HepG2 (cell line): ENCODE measurements around the gene ZBTB46. TPM values are rescaled to one million over a fixed set of nuclear protein-coding genes. Genes with fewer than 3 reads are reported as not detected.

Experiments
- SNAPC5 ChIP-seq: sonication (generic); formaldehyde crosslinking; IDR thresholded peaks from 2 replicates; pipeline ENCODE4 v1.8.1; 2023; ENCODE audit warnings: mild to moderate bottlenecking, missing genetic modification reagents, borderline replicate concordance
- ZNF768 ChIP-seq: sonication (generic); formaldehyde crosslinking; IDR thresholded peaks from 2 replicates; pipeline ENCODE4 v1.4.0; 2020; ENCODE audit warnings: missing genetic modification reagents
- polyA plus RNA-seq, 8 experiments: library from polyadenylated mRNA; depleted of rRNA in 3 of 8; stranded (reverse) in 7 of 8; unstranded in 1 of 8; fragments of >200 nt; fragmentation: Illumina TruSeq in 4 of 8; extraction: Trizol in 4 of 8; gene quantifications; 2 replicates each; pipeline versions ENCODE4 v1.2.1 to v1.2.3, GENCODE V29; 2011 to 2016; ENCODE audit warnings: low read depth in 4 of 8, missing spikeins in 1 of 8, mixed read lengths in 1 of 8; ENCODE audit not compliant: insufficient read depth in 1 of 8
- total RNA-seq, 5 experiments: library from RNA; depleted of rRNA; stranded (reverse); fragments of >200 nt; fragmentation: Illumina TruSeq; extraction: Trizol; gene quantifications; 2 replicates each; pipeline ENCODE4 v1.2.3, GENCODE V29; 2016; ENCODE audit warnings: low read depth in 1 of 5
- TF ChIP-seq, protein P1 (sequence below): sonication (generic); formaldehyde crosslinking; conservative IDR thresholded peaks from 2 replicates; pipeline ENCODE4 v1.4.0; 2020; ENCODE audit warnings: mild to moderate bottlenecking, missing genetic modification reagents, moderate library complexity
- TF ChIP-seq, protein P2 (sequence below): IDR thresholded peaks from 2 replicates; pipeline ENCODE4 v1.6.1; 2012; ENCODE audit warnings: low read depth, low read length, improper control_type of control experiment
- TF ChIP-seq, protein P3 (sequence below): sonication (generic); formaldehyde crosslinking; IDR thresholded peaks from 2 replicates; pipeline ENCODE4 v1.8.0; 2022; ENCODE audit warnings: missing genetic modification reagents, mild to moderate bottlenecking, moderate library complexity, borderline replicate concordance

The ZBTB46 gene
- total and polyA plus RNA-seq, 2 of the 13 experiments (the other 11 are each of a cell fraction or from before 2014, with no cell fraction given), result 1.6 to 13.5 TPM

DNA sequence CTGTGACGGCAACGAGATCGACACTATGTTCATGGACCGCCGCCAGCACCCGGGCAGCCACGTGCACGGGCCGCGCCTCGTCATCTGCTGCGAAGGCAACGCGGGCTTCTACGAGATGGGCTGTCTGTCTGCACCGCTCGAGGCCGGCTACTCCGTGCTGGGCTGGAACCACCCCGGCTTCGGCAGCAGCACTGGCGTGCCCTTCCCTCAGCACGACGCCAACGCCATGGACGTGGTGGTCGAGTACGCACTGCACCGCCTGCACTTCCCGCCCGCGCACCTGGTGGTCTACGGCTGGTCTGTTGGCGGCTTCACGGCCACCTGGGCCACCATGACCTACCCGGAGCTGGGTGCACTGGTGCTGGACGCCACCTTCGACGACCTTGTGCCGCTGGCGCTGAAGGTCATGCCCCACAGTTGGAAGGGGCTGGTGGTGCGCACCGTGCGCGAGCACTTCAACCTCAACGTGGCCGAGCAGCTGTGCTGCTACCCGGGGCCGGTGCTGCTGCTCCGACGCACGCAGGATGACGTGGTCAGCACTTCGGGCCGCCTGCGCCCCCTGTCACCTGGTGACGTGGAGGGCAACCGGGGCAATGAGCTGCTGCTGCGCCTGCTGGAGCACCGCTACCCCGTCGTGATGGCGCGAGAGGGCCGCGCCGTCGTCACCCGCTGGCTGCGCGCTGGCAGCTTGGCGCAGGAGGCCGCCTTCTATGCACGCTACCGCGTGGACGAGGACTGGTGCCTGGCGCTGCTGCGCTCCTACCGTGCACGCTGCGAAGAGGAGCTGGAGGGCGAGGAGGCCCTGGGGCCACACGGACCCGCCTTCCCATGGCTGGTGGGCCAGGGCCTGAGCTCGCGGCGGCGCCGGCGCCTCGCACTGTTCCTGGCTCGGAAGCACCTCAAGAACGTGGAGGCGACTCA lies 31.2 kb upstream of the ZBTB46 start (continued):
- TF ChIP-seq, protein P1, sequence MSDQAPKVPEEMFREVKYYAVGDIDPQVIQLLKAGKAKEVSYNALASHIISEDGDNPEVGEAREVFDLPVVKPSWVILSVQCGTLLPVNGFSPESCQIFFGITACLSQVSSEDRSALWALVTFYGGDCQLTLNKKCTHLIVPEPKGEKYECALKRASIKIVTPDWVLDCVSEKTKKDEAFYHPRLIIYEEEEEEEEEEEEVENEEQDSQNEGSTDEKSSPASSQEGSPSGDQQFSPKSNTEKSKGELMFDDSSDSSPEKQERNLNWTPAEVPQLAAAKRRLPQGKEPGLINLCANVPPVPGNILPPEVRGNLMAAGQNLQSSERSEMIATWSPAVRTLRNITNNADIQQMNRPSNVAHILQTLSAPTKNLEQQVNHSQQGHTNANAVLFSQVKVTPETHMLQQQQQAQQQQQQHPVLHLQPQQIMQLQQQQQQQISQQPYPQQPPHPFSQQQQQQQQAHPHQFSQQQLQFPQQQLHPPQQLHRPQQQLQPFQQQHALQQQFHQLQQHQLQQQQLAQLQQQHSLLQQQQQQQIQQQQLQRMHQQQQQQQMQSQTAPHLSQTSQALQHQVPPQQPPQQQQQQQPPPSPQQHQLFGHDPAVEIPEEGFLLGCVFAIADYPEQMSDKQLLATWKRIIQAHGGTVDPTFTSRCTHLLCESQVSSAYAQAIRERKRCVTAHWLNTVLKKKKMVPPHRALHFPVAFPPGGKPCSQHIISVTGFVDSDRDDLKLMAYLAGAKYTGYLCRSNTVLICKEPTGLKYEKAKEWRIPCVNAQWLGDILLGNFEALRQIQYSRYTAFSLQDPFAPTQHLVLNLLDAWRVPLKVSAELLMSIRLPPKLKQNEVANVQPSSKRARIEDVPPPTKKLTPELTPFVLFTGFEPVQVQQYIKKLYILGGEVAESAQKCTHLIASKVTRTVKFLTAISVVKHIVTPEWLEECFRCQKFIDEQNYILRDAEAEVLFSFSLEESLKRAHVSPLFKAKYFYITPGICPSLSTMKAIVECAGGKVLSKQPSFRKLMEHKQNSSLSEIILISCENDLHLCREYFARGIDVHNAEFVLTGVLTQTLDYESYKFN, result no peak
- TF ChIP-seq ZNF768, result peak; percentile 8; the same call in 1 of the 2 replicates
- TF ChIP-seq, protein P2, sequence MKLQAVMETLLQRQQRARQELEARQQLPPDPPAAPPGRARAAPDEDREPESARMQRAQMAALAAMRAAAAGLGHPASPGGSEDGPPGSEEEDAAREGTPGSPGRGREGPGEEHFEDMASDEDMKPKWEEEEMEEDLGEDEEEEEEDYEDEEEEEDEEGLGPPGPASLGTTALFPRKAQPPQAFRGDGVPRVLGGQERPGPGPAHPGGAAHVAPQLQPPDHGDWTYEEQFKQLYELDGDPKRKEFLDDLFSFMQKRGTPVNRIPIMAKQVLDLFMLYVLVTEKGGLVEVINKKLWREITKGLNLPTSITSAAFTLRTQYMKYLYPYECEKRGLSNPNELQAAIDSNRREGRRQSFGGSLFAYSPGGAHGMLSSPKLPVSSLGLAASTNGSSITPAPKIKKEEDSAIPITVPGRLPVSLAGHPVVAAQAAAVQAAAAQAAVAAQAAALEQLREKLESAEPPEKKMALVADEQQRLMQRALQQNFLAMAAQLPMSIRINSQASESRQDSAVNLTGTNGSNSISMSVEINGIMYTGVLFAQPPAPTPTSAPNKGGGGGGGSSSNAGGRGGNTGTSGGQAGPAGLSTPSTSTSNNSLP, result no peak
- no peak for TF ChIP-seq SNAPC5 (CRISPR knock-in tag)
- TF ChIP-seq, protein P3, sequence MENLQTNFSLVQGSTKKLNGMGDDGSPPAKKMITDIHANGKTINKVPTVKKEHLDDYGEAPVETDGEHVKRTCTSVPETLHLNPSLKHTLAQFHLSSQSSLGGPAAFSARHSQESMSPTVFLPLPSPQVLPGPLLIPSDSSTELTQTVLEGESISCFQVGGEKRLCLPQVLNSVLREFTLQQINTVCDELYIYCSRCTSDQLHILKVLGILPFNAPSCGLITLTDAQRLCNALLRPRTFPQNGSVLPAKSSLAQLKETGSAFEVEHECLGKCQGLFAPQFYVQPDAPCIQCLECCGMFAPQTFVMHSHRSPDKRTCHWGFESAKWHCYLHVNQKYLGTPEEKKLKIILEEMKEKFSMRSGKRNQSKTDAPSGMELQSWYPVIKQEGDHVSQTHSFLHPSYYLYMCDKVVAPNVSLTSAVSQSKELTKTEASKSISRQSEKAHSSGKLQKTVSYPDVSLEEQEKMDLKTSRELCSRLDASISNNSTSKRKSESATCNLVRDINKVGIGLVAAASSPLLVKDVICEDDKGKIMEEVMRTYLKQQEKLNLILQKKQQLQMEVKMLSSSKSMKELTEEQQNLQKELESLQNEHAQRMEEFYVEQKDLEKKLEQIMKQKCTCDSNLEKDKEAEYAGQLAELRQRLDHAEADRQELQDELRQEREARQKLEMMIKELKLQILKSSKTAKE (CRISPR knock-in tag), result no peak
